ENCODE results near the gene HIBCH. TPM values are rescaled to one million over a fixed set of nuclear protein-coding genes. Genes with fewer than 3 reads are reported as not detected.
A peak's percentile ranks its signal among the peaks of the same experiment; 100 is the strongest.

Gene HIBCH
- total and polyA plus RNA-seq, 9 of the 15 experiments (the other 6 are each of a cell fraction or from before 2014, with no cell fraction given) = 17.0 to 65.4 (median 28.3) TPM

DNA sequence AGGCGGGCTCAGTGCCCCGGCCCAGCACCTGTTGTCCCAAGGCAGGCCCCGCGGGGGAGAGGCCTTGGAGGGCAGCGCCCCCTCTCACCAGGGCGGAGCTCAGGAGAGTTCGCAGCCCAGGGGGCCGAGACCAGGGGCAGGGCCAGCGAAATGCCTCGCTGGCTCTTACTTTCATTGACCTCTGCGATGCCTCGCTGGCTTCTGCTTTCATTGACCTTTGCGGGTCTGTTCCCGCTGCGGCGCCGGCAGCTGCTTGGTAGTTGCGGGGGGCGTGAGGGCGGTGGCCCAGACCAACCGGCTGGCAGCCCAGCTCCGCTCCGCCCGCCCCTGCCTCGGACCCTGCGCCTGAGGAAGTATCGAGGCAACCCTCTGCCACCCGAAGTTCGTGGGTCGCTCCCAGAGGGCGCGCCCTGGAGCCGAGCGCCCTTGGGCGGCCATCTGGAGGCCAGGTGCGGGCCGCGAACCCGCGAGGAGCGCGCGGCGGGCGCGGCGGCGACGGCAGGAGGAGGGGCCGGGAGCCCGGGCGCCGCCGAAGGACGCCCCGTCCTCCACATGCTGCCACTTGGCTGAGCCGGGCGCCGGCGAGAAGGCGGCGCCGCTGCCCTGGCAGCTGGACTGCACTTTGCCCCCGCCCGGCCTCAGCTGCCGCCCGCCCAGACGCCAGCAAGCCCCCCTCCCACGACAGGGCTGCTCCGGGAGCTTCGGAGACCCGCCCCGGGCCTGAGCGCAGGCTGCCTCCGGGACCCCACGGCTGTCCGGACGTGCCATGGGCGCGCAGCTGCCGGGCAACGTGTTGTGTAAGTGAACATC, 139.1 kb downstream of the HIBCH start:
- H3K9me1 ChIP-seq (ENCODE audit: control insufficient read depth, insufficient read depth, low read length) = no peaks in the 10 kb centered on the region
- BruUV-seq (replicated peaks) = no TSS peak
- no peaks in the 10 kb centered on the region for H3K9me3 ChIP-seq (replicated peaks; ENCODE audit: control insufficient read depth, insufficient read depth, low read depth, low read length)
- no peaks in the 10 kb centered on the region; the same call in 1 of the 2 replicates for H4K20me1 ChIP-seq (replicated peaks; ENCODE audit: control insufficient read depth, insufficient read depth, low read length)
- FAIRE-seq (peak; percentile 63), DNase-seq (ENCODE audit: extremely low read depth in 1 of 4, low spot score in 3 of 4) (peak; percentile 83 to 88 (median 84)), ATAC-seq (peak; percentile 83)
- H2AFZ ChIP-seq (ENCODE audit: low read depth, low read length) = peak overlapping the region; percentile 81
- peaks cover 14 to 17% of the 10 kb centered on the region in 2 experiments; a peak in 4 of 5 replicates for H3K4me1 ChIP-seq (replicated peaks in 1 of 2; ENCODE audit: control insufficient read depth in 2 of 2, insufficient read depth in 2 of 2, low read length in 2 of 2)
- peak overlapping the region; percentile 73 to 94 for H3K9ac ChIP-seq (ENCODE audit: insufficient read depth in 1 of 2, low read depth in 2 of 2, low read length in 2 of 2)
- in situ Hi-C loops (cut with MboI) = no loop called here
- 1% methylated on average over 24 of the region's 82 CpGs for WGBS (ENCODE audit: insufficient coverage, low coverage, missing lambda C conversion rate)
- H3K4me3 ChIP-seq = peak overlapping the region; percentile 75
- ChIA-PET POLR2A (interaction anchor here (1.6 kb wide), 1 partner anchor 10 kb away, joined by 9 read pairs; no protein-coding TSS in a partner anchor), CTCF (ENCODE audit: low intra/inter-chr PET ratio) (interaction anchor here (0.6 to 1.6 kb wide), 4 partner anchors 89 to 519 kb away, joined by 3 to 7 read pairs (median 4); partner anchors contain the start of gene ASNSD1)
- H3K27ac ChIP-seq (ENCODE audit: extremely low read depth, low read depth, low read length) = peak overlapping the region; percentile 84
- intact Hi-C loops (cut with micrococcal nuclease) = loop anchor here (1.0 to 10.0 kb wide), 5 partner anchors 91 to 396 kb away; partner anchors contain the start of genes HIBCH, ORMDL1 and PMS1
- no peaks in the 10 kb centered on the region for H3K27me3 ChIP-seq (ENCODE audit: control insufficient read depth in 2 of 2, insufficient read depth in 2 of 2, low read length in 2 of 2)
- peaks cover 51% of the 10 kb centered on the region for H3K79me2 ChIP-seq (ENCODE audit: control insufficient read depth, insufficient read depth, low read length)
- H3K4me2 ChIP-seq (ENCODE audit: insufficient read depth, low read length) = peak overlapping the region; percentile 84
- H3K36me3 ChIP-seq (ENCODE audit: control insufficient read depth, insufficient read depth, low read length) = peaks cover 18% of the 10 kb centered on the region
- TF ChIP-seq MAFK (IDR thresholded peaks at IDR 0.05; ENCODE audit: low read length) = no peak
- 0 out of 4 replicates have a peak, but pooled peaks of 1 of the 2 experiments have one; percentile 40 for TF ChIP-seq FOXA3 (CRISPR knock-in tag; conservative IDR thresholded peaks at IDR 0.05 in 1 of 2, IDR thresholded peaks at IDR 0.05 in 1 of 2)
- no peak for TF ChIP-seq POLR2H (tag; IDR thresholded peaks at IDR 0.05; ENCODE audit: low read depth)
- peak; percentile 55; the same call in 1 of the 2 replicates for TF ChIP-seq RNF2 (IDR thresholded peaks at IDR 0.05)
- peak; percentile 46; the same call in 1 of the 2 replicates for TF ChIP-seq SOX6 (IDR thresholded peaks at IDR 0.05)
- no peak for TF ChIP-seq NFYB (IDR thresholded peaks at IDR 0.05; ENCODE audit: extremely low read depth, insufficient read length)
- TF ChIP-seq TOE1 (IDR thresholded peaks at IDR 0.05; ENCODE audit: borderline replicate concordance) = no peak
- 0 out of 2 replicates have a peak, but pooled peaks have one; percentile 44 for TF ChIP-seq TOE1 (CRISPR knock-in tag; IDR thresholded peaks at IDR 0.05; ENCODE audit: borderline replicate concordance, low read depth)
- TF ChIP-seq EP400 (IDR thresholded peaks at IDR 0.05) = peak; percentile 67
- peak; percentile 91; the same call in 1 of the 2 replicates for TF ChIP-seq XRCC5 (IDR thresholded peaks at IDR 0.05; ENCODE audit: low read depth, low read length)
- TF ChIP-seq BCOR (IDR thresholded peaks at IDR 0.05) = peak; percentile 55
- TF ChIP-seq, protein P1, sequence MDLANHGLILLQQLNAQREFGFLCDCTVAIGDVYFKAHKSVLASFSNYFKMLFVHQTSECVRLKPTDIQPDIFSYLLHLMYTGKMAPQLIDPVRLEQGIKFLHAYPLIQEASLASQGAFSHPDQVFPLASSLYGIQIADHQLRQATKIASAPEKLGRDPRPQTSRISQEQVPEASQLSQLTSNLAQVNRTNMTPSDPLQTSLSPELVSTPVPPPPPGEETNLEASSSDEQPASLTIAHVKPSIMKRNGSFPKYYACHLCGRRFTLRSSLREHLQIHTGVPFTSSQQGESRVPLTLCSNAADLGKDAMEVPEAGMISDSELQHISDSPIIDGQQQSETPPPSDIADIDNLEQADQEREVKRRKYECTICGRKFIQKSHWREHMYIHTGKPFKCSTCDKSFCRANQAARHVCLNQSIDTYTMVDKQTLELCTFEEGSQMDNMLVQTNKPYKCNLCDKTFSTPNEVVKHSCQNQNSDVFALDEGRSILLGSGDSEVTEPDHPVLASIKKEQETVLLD (IDR thresholded peaks at IDR 0.05) = 0 out of 2 replicates have a peak, but pooled peaks have one; percentile 50
- peak; percentile 71 for TF ChIP-seq POLR2A (conservative IDR thresholded peaks at IDR 0.05)
- TF ChIP-seq, protein P2, sequence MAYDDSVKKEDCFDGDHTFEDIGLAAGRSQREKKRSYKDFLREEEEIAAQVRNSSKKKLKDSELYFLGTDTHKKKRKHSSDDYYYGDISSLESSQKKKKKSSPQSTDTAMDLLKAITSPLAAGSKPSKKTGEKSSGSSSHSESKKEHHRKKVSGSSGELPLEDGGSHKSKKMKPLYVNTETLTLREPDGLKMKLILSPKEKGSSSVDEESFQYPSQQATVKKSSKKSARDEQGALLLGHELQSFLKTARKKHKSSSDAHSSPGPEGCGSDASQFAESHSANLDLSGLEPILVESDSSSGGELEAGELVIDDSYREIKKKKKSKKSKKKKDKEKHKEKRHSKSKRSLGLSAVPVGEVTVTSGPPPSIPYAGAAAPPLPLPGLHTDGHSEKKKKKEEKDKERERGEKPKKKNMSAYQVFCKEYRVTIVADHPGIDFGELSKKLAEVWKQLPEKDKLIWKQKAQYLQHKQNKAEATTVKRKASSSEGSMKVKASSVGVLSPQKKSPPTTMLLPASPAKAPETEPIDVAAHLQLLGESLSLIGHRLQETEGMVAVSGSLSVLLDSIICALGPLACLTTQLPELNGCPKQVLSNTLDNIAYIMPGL (CRISPR knock-in tag; IDR thresholded peaks at IDR 0.05) = peak; percentile 49; the same call in 1 of the 2 replicates
- peak in 2 of 3 experiments; percentile 26 to 41 for TF ChIP-seq YY1 (IDR thresholded peaks at IDR 0.05; ENCODE audit: borderline replicate concordance in 1 of 3, control insufficient read depth in 1 of 3, extremely low read depth in 1 of 3, insufficient read depth in 3 of 3, insufficient read length in 1 of 3, insufficient replicate concordance in 2 of 3, low read depth in 1 of 3, low read length in 2 of 3)
- 0 out of 4 replicates have a peak, but pooled peaks have one; percentile 18 to 23 for TF ChIP-seq FOXK2 (conservative IDR thresholded peaks at IDR 0.05 in 1 of 2, IDR thresholded peaks at IDR 0.05 in 1 of 2; ENCODE audit: low read depth in 2 of 2)
- TF ChIP-seq MTA3 (IDR thresholded peaks at IDR 0.05; ENCODE audit: borderline replicate concordance) = peak; percentile 76; the same call in 1 of the 2 replicates

Data from K562 (cell line).